ENCODE measurements around the gene SFXN5.

The SFXN5 gene

DNA sequence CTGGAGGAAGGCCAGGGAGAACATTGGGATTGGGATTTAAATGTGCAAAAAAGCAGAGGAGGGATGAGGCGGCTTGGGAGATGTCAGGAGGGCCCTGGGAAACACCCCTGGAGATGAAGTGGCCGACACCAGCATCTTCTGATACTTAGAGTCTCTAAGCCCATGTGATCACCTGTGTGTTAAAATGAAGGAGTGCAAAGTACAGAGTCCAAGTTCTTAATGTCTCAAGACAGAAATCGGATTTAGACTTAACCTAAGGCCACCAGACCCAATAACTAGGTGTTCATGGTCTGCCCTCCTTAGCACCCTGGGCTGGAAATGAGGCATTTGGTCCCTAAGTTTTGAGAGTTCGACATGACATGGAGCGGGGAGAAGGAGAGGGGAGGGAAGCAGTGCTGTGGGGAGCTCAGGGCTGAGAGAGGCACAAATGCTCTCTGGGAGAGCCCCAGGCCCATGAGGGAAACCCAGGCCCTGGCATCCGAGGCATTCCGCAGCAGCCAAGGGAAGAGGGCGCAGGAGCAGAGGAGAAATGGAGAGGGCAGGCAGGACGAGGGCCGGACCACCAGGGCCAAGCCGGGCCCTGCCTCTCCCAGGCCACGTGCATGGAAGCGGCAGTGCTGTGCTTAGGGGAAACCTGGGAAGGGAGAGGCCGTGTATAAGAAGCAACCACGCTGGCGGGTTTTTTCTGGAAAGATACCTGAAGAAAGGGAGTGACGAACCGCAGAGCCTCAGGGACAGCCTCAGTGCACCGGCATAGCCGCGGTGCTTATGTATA, 63.3 kb downstream of the SFXN5 start:
- H3K9ac ChIP-seq, result no peak overlapping the region
- H3K4me3 ChIP-seq (IDR thresholded peaks at IDR 0.05; ENCODE audit: insufficient read depth, low read depth, low read length), result no peak overlapping the region
- H3K4me1 ChIP-seq (ENCODE audit: low read depth, poor library complexity, severe bottlenecking), result no peaks in the 10 kb centered on the region
- H3K4me2 ChIP-seq, result no peak overlapping the region
- no peaks in the 10 kb centered on the region for H3K79me2 ChIP-seq (ENCODE audit: insufficient read depth, low read depth)
- H3K27ac ChIP-seq, result no peak overlapping the region
- H3K36me3 ChIP-seq (ENCODE audit: insufficient read depth), result no peaks in the 10 kb centered on the region
- H4K20me1 ChIP-seq (ENCODE audit: insufficient read depth), result no peaks in the 10 kb centered on the region
- no peaks in the 10 kb centered on the region for H3K27me3 ChIP-seq (ENCODE audit: insufficient read depth, low read depth)
- TF ChIP-seq, protein P1, sequence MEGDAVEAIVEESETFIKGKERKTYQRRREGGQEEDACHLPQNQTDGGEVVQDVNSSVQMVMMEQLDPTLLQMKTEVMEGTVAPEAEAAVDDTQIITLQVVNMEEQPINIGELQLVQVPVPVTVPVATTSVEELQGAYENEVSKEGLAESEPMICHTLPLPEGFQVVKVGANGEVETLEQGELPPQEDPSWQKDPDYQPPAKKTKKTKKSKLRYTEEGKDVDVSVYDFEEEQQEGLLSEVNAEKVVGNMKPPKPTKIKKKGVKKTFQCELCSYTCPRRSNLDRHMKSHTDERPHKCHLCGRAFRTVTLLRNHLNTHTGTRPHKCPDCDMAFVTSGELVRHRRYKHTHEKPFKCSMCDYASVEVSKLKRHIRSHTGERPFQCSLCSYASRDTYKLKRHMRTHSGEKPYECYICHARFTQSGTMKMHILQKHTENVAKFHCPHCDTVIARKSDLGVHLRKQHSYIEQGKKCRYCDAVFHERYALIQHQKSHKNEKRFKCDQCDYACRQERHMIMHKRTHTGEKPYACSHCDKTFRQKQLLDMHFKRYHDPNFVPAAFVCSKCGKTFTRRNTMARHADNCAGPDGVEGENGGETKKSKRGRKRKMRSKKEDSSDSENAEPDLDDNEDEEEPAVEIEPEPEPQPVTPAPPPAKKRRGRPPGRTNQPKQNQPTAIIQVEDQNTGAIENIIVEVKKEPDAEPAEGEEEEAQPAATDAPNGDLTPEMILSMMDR (conservative IDR thresholded peaks at IDR 0.05; ENCODE audit: low read depth, low read length), result no peak
- H2AFZ ChIP-seq (ENCODE audit: low read depth), result no peak overlapping the region

DNA sequence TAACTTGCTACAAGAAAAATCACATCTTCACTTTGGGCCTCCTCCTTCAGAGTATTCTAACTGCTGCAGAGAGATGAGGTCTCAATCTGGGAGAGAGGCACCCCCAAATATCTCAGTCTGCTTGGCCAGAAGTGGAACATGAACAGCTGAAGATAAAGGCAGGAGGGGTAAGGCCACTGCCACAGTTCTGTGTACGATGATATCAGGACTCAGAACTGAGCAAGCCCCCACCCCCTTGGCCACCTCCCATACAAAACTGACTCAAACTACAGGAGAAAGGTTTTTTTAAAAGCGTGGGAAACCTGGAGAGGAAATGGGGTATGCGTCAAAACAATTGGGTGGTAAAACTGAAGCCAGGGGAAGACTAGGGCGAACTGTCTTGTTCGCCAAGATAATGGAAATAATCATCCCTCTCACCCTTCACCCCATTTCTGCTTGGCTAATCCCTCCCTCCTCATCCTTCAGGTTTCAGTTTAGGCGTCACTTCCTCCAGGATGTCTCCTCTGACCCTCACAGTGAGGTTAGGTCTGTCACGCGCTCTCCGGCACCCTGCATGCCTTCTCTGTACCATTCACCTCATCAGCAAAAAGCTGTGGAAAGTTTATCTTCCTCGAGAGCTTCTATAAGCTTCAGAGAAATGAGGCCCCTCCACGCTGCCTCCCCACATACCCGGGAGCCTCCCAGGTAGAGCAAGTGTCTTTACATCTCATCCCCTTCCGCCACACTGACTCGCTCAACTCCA, 64.4 kb downstream of the SFXN5 start:
- Histone ChIP-seq H3K9ac (no peak overlapping the region), H2AFZ (ENCODE audit: low read depth) (no peak overlapping the region), H3K27ac (no peak overlapping the region), H3K4me3 (IDR thresholded peaks at IDR 0.05; ENCODE audit: insufficient read depth, low read depth, low read length) (no peak overlapping the region), H3K4me2 (no peak overlapping the region), H3K27me3 (ENCODE audit: insufficient read depth, low read depth) (no peaks in the 10 kb centered on the region), H3K36me3 (ENCODE audit: insufficient read depth) (no peaks in the 10 kb centered on the region), H3K4me1 (ENCODE audit: low read depth, poor library complexity, severe bottlenecking) (no peaks in the 10 kb centered on the region), H3K79me2 (ENCODE audit: insufficient read depth, low read depth) (no peaks in the 10 kb centered on the region), H4K20me1 (ENCODE audit: insufficient read depth) (no peaks in the 10 kb centered on the region)
- TF ChIP-seq, protein P1 (conservative IDR thresholded peaks at IDR 0.05; ENCODE audit: low read depth, low read length), result no peak

DNA sequence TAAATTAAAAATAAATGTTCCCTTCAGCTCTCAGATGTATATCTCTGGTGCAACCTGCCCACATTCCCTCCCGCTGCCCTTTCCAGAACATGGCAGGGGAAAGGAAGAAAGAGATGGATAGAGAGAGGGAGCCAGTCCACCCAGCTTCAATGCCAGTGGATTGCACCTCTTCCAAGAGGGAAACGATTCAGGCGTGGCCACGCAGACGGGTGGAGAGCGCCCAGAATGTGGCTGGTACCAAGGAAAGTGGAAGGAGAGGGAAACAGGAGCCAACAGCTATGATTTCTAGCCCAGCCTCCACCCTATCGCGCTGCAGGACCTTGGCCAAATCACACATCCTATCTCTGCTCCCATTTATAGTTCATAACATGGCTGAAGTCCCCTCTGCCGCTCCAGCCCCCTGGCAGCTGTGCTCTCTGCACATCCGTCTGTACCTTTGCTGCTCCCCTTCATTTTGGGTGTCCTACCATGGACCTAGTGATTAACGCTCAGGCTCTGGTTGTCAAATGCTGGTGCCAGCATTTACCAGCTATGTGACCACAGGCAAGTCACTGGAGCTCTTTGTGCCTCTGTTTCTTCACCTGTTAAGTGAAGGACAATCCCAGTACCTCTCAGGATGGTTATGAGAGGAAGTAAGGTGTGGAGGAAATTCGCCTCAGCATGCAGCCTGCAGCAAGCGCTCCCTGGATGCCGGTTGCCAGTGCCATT, 66.5 kb downstream of the SFXN5 start:
- Histone ChIP-seq H2AFZ (ENCODE audit: low read depth) (no peak overlapping the region), H3K9ac (no peak overlapping the region), H3K4me3 (IDR thresholded peaks at IDR 0.05; ENCODE audit: insufficient read depth, low read depth, low read length) (no peak overlapping the region), H4K20me1 (ENCODE audit: insufficient read depth) (no peaks in the 10 kb centered on the region), H3K27ac (no peak overlapping the region), H3K36me3 (ENCODE audit: insufficient read depth) (no peaks in the 10 kb centered on the region), H3K79me2 (ENCODE audit: insufficient read depth, low read depth) (no peaks in the 10 kb centered on the region), H3K4me1 (ENCODE audit: low read depth, poor library complexity, severe bottlenecking) (no peaks in the 10 kb centered on the region), H3K4me2 (no peak overlapping the region), H3K27me3 (ENCODE audit: insufficient read depth, low read depth) (no peaks in the 10 kb centered on the region)
- TF ChIP-seq, protein P1 (conservative IDR thresholded peaks at IDR 0.05; ENCODE audit: low read depth, low read length), result no peak

DNA sequence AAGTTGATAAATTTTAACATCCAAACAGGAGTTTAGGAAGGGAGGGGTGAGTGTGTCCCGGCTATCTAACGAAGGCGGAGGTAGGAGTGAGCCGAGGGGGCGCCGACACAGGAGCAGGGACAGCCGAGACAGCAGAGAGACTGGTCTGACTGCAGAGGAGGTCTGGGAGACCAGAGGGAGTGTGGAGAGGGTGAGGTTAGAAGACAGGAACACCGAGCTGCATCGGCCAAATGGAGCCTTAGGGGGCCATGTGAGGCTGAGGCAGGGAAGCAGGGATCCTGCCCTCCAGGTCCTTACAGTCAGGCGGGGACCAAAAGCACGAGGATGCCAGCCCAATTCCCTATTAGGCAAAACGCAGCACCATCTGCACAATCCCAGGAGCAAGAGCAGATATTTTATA, 67.0 kb downstream of the SFXN5 start:
- no peak overlapping the region for H3K9ac ChIP-seq
- no peaks in the 10 kb centered on the region for H3K27me3 ChIP-seq (ENCODE audit: insufficient read depth, low read depth)
- H3K79me2 ChIP-seq (ENCODE audit: insufficient read depth, low read depth), result no peaks in the 10 kb centered on the region
- TF ChIP-seq, protein P1 (conservative IDR thresholded peaks at IDR 0.05; ENCODE audit: low read depth, low read length), result no peak
- H3K4me1 ChIP-seq (ENCODE audit: low read depth, poor library complexity, severe bottlenecking), result no peaks in the 10 kb centered on the region
- no peak overlapping the region for H2AFZ ChIP-seq (ENCODE audit: low read depth)
- no peak overlapping the region for H3K4me3 ChIP-seq (IDR thresholded peaks at IDR 0.05; ENCODE audit: insufficient read depth, low read depth, low read length)
- H4K20me1 ChIP-seq (ENCODE audit: insufficient read depth), result no peaks in the 10 kb centered on the region
- H3K36me3 ChIP-seq (ENCODE audit: insufficient read depth), result no peaks in the 10 kb centered on the region
- H3K4me2 ChIP-seq, result no peak overlapping the region
- no peak overlapping the region for H3K27ac ChIP-seq

Measured in KMS-11 (cell line).